ENCODE measurements around the gene PLEKHM1. TPM values are rescaled to one million over a fixed set of nuclear protein-coding genes. Genes with fewer than 3 reads are reported as not detected.

Gene PLEKHM1
- total and polyA plus RNA-seq, 2 of the 13 experiments (the other 11 are each of a cell fraction or from before 2014, with no cell fraction given), result 7.6 to 13.5 TPM

- ChIA-PET POLR2A (no interaction called here), CTCF (ENCODE audit: low intra/inter-chr PET ratio, low total read pairs) (no interaction called here)
- no peaks in the 10 kb centered on the region for H3K79me2 ChIP-seq (ENCODE audit: insufficient read depth, low read length)
- no peaks in the 10 kb centered on the region for H4K20me1 ChIP-seq (ENCODE audit: insufficient read depth, low read length)
- H3K4me1 ChIP-seq (ENCODE audit: insufficient read depth, low read length), result peaks cover 14% of the 10 kb centered on the region
- WGBS (ENCODE audit: low lambda C conversion rate), result 93% methylated on average over 10 of the region's 11 CpGs
- H3K27ac ChIP-seq (ENCODE audit: extremely low read length, insufficient read depth, low read length), result no peak overlapping the region
- no peaks in the 10 kb centered on the region for H3K9me3 ChIP-seq (ENCODE audit: low read length)
- ATAC-seq (no peak), DNase-seq (ENCODE audit: low spot score) (no peak), FAIRE-seq (no peak)
- in situ Hi-C loops (cut with HindIII; ENCODE audit: extremely low pct_ligation_motif_present, low pct_unique_long_range_greater_than_20kb) (no loop called here), intact Hi-C loops (cut with micrococcal nuclease; ENCODE audit: unreplicated experiment) (no loop called here)
- H3K4me2 ChIP-seq (ENCODE audit: low read depth, low read length), result no peak overlapping the region
- no TSS peak for BruUV-seq (replicated peaks)
- TF ChIP-seq ZNF619 (CRISPR knock-in tag; IDR thresholded peaks at IDR 0.05) (no peak), HNRNPL (IDR thresholded peaks at IDR 0.05; ENCODE audit: low read depth, low read length) (0 out of 2 replicates have a peak, but pooled peaks have one; percentile 41)
- H3K36me3 ChIP-seq (replicated peaks in 1 of 2; ENCODE audit: control insufficient read depth in 1 of 2, insufficient read depth in 2 of 2, low read length in 2 of 2), result no peaks in the 10 kb centered on the region
- H3K4me3 ChIP-seq (replicated peaks in 1 of 3; ENCODE audit: insufficient read depth in 1 of 3, low read depth in 2 of 3, low read length in 3 of 3), result no peak overlapping the region
- no peaks in the 10 kb centered on the region for H3K27me3 ChIP-seq (ENCODE audit: control insufficient read depth in 1 of 2, insufficient read depth in 2 of 2, low read length in 2 of 2)
- H3K9ac ChIP-seq (ENCODE audit: insufficient read depth, low read depth, low read length), result no peak overlapping the region
- no peak overlapping the region for H2AFZ ChIP-seq (ENCODE audit: low read length)
These were observed 51.5 kb downstream of the PLEKHM1 start for GRCh38 chr17:45438931-45439610.

GRCh38 chr17:45437465-45438283 lies 52.8 kb downstream of the PLEKHM1 start:
- in situ Hi-C loops (cut with HindIII; ENCODE audit: extremely low pct_ligation_motif_present, low pct_unique_long_range_greater_than_20kb) (no loop called here), intact Hi-C loops (cut with micrococcal nuclease; ENCODE audit: unreplicated experiment) (no loop called here)
- H3K4me1 ChIP-seq (ENCODE audit: insufficient read depth, low read length), result peaks cover 14% of the 10 kb centered on the region
- no TSS peak for BruUV-seq (replicated peaks)
- ChIA-PET POLR2A (no interaction called here), CTCF (ENCODE audit: low intra/inter-chr PET ratio, low total read pairs) (no interaction called here)
- H4K20me1 ChIP-seq (ENCODE audit: insufficient read depth, low read length), result no peaks in the 10 kb centered on the region
- FAIRE-seq (no peak), ATAC-seq (no peak), DNase-seq (ENCODE audit: low spot score) (no peak)
- no peak overlapping the region for H3K27ac ChIP-seq (ENCODE audit: extremely low read length, insufficient read depth, low read length)
- H3K79me2 ChIP-seq (ENCODE audit: insufficient read depth, low read length), result no peaks in the 10 kb centered on the region
- no peak overlapping the region for H3K9ac ChIP-seq (ENCODE audit: insufficient read depth, low read depth, low read length)
- H3K36me3 ChIP-seq (replicated peaks in 1 of 2; ENCODE audit: control insufficient read depth in 1 of 2, insufficient read depth in 2 of 2, low read length in 2 of 2), result no peaks in the 10 kb centered on the region
- H3K27me3 ChIP-seq (ENCODE audit: control insufficient read depth in 1 of 2, insufficient read depth in 2 of 2, low read length in 2 of 2), result peaks cover 0 to 6% of the 10 kb centered on the region in 2 experiments; a peak in 1 of 5 replicates
- H3K9me3 ChIP-seq (ENCODE audit: low read length), result no peaks in the 10 kb centered on the region
- TF ChIP-seq CREB3 (CRISPR knock-in tag; IDR thresholded peaks at IDR 0.05) (no peak), POGK (CRISPR knock-in tag; conservative IDR thresholded peaks at IDR 0.05) (no peak), ARID2 (CRISPR knock-in tag; IDR thresholded peaks at IDR 0.05; ENCODE audit: borderline replicate concordance) (no peak)
- H3K4me3 ChIP-seq (replicated peaks in 1 of 3; ENCODE audit: insufficient read depth in 1 of 3, low read depth in 2 of 3, low read length in 3 of 3), result no peak overlapping the region
- no peak overlapping the region for H3K4me2 ChIP-seq (ENCODE audit: low read depth, low read length)
- no peak overlapping the region for H2AFZ ChIP-seq (ENCODE audit: low read length)
- 92% methylated on average over 17 of the region's 30 CpGs for WGBS (ENCODE audit: low lambda C conversion rate)
